ENCODE measurements around the gene MRPL22.
A peak's percentile ranks its signal among the peaks of the same experiment; 100 is the strongest.
"Not testable (repeated sequence)": the region's sequence is repeated elsewhere in the genome, so short reads cannot be mapped to it uniquely, and the experiment has no call there.

MRPL22 gene

GRCh38 chr5:155001523-155001922 lies 60.6 kb downstream of the MRPL22 start:
- no peak for DNase-seq (ENCODE audit: low read depth)
- H3K4me3 ChIP-seq (ENCODE audit: low read depth, low read length), result no peak overlapping the region
- TF ChIP-seq, protein P1, sequence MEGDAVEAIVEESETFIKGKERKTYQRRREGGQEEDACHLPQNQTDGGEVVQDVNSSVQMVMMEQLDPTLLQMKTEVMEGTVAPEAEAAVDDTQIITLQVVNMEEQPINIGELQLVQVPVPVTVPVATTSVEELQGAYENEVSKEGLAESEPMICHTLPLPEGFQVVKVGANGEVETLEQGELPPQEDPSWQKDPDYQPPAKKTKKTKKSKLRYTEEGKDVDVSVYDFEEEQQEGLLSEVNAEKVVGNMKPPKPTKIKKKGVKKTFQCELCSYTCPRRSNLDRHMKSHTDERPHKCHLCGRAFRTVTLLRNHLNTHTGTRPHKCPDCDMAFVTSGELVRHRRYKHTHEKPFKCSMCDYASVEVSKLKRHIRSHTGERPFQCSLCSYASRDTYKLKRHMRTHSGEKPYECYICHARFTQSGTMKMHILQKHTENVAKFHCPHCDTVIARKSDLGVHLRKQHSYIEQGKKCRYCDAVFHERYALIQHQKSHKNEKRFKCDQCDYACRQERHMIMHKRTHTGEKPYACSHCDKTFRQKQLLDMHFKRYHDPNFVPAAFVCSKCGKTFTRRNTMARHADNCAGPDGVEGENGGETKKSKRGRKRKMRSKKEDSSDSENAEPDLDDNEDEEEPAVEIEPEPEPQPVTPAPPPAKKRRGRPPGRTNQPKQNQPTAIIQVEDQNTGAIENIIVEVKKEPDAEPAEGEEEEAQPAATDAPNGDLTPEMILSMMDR (IDR thresholded peaks at IDR 0.05; ENCODE audit: low read depth, low read length, missing control alignments), result no peak
- in situ Hi-C loops (cut with HindIII; ENCODE audit: low sequenced_read_pairs), result no loop called here

DNA sequence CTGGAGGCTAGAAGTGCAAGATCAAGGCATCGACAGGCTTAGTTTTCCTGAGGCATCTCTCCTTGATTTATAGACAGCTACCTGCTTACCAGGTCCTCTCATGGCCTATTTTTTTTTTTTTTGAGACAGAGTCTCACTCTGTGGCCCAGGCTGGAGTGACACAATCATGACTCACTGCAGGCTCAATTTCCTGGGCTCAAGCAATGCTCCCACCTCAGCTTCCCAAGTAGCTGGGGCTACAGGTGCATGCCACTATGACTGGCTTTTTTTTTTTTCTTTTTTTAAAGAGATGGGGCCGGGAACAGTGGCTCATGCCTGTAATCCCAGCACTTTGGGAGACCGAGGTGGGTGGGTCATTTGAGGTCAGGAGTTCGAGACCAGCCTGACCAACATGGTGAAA lies 61.8 kb downstream of the MRPL22 start:
- in situ Hi-C loops (cut with HindIII; ENCODE audit: low sequenced_read_pairs); H3K4me3 ChIP-seq (ENCODE audit: low read depth, low read length); DNase-seq (ENCODE audit: low read depth): not testable (repeated sequence)

DNA sequence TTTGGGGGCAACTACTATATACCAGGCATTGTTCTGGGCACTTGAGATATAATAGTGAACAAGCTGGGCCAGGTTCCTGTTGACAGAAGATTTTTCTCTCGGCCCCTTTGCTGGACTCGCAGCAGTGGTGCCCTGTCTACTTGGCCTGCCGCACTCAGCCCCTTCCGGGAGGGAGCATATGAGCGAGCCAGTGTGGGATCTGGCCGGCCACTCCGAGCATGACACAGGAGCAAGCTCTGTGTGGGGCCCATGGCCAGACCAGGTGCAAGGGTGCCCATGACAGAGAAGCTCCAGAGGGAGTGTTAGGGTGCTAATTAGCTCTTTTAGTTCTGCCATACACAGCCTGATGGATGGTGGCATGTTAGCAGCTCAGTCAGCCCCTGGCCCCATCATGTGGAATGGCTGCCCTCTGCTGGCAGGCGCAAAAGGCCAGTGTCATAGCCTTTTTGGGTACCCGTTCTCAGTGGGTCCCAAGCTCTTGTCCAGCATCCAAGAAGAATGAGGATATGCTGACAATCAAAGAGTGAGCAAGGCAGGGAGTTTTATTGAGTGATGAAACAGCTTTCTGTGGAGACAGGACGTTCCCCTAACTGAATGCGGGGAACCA lies 63.4 kb downstream of the MRPL22 start:
- no peak overlapping the region for H3K4me3 ChIP-seq (ENCODE audit: low read depth, low read length)
- in situ Hi-C loops (cut with HindIII; ENCODE audit: low sequenced_read_pairs), result no loop called here
- TF ChIP-seq, protein P1 (IDR thresholded peaks at IDR 0.05; ENCODE audit: low read depth, low read length, missing control alignments), result peak; percentile 15
- DNase-seq (ENCODE audit: low read depth), result no peak

DNA sequence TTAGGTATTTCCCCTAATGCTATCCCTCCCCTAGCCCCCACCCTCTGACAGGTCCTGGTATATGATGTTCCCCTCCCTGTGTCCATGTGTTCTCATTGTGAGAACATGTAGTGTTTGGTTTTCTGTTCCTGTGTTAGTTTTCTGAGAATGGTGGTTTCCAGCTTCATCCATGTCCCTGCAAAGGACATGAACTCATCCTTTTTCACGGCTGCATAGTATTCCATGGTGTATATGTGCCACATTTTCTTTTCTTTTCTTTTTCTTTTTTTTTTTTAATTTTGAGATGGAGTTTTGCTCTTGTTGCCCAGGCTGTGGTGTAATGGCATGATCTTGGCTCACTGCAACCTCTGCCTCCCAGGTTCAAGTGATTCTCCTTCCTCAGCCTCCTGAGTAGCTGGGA lies 65.4 kb downstream of the MRPL22 start:
- DNase-seq (ENCODE audit: low read depth); H3K4me3 ChIP-seq (ENCODE audit: low read depth, low read length); in situ Hi-C loops (cut with HindIII; ENCODE audit: low sequenced_read_pairs): not testable (repeated sequence)

DNA sequence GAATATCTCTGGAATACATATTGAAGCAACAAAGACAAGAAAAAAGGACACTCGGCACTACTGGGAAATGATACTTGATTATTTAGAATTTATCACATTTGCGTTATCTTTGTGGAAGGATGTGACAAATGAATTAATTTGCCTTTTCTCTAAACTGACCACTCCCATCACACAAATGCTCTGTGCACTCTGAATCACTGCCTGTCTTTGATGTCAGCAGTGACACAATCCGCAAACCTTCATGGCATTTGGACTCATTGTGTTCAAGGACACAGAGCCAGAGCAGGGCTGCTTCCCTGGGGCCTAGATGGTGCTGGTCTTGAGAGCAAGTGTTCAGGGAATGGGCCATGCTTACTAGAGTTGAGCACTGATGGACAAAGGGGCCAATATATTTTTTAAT lies 67.8 kb downstream of the MRPL22 start:
- no peak for DNase-seq (ENCODE audit: low read depth)
- TF ChIP-seq, protein P1 (IDR thresholded peaks at IDR 0.05; ENCODE audit: low read depth, low read length, missing control alignments), result no peak
- in situ Hi-C loops (cut with HindIII; ENCODE audit: low sequenced_read_pairs), result no loop called here
- no peak overlapping the region for H3K4me3 ChIP-seq (ENCODE audit: low read depth, low read length)

- in situ Hi-C loops (cut with HindIII; ENCODE audit: low sequenced_read_pairs), result no loop called here
- no peak overlapping the region for H3K4me3 ChIP-seq (ENCODE audit: low read depth, low read length)
- no peak for DNase-seq (ENCODE audit: low read depth)
- TF ChIP-seq, protein P1 (IDR thresholded peaks at IDR 0.05; ENCODE audit: low read depth, low read length, missing control alignments), result no peak
Measured at GRCh38 chr5:155010881-155011280, 70.0 kb downstream of the MRPL22 start.

GRCh38 chr5:155013526-155013925 lies 72.7 kb downstream of the MRPL22 start, which contains the start of gene KIF4B:
Gene KIF4B (plus strand): TSS chr5:155013755. CDS start chr5:155013860, 105 bp downstream.
- TF ChIP-seq, protein P1 (IDR thresholded peaks at IDR 0.05; ENCODE audit: low read depth, low read length, missing control alignments), result no peak
- in situ Hi-C loops (cut with HindIII; ENCODE audit: low sequenced_read_pairs), result no loop called here
- no peak within 1 kb of the TSS for H3K4me3 ChIP-seq (ENCODE audit: low read depth, low read length)
- DNase-seq (ENCODE audit: low read depth), result no peak

GRCh38 chr5:155015239-155015638 lies 74.4 kb downstream of the MRPL22 start:
- no peak overlapping the region for H3K4me3 ChIP-seq (ENCODE audit: low read depth, low read length)
- in situ Hi-C loops (cut with HindIII; ENCODE audit: low sequenced_read_pairs), result no loop called here
- TF ChIP-seq, protein P1 (IDR thresholded peaks at IDR 0.05; ENCODE audit: low read depth, low read length, missing control alignments), result no peak
- no peak for DNase-seq (ENCODE audit: low read depth)
